WTC11 (cell line): ENCODE measurements around the gene BRD1. TPM values are rescaled to one million over a fixed set of nuclear protein-coding genes. Genes with fewer than 3 reads are reported as not detected.
A peak's percentile ranks its signal among the peaks of the same experiment; 100 is the strongest.

Source experiments
- ATAC-seq: fragments of 200-7000 bp; cut with Tn5 transposase; 2 replicates; pipeline ENCODE4 v1.10.0; 2021; ENCODE audit warnings: mild to moderate bottlenecking, moderate library complexity
- CTCF ChIA-PET: fragments of 300-600 bp; sonication (Branson Sonifier 250); formaldehyde crosslinking; loops from one replicate; lab custom pipeline; 2021; ENCODE audit warnings: antibody characterized with exemption; lab: Charles Lee
- POLR2A ChIA-PET: fragments of 350-600 bp; sonication (Branson Sonifier 250); formaldehyde crosslinking; loops from one replicate; lab custom pipeline; 2021; ENCODE audit warnings: antibody characterized with exemption; lab: Charles Lee
- DNase-seq: peaks from one replicate; pipeline ENCODE4 v3.0.0; 2021; ENCODE audit warnings: low spot score
- H3K27ac Mint-ChIP-seq: 2 replicates; pipeline ENCODE4 v1.8.0; 2021; ENCODE audit warnings: mixed read lengths
- H3K27me3 Mint-ChIP-seq: 2 replicates; pipeline ENCODE4 v1.8.0; 2021; ENCODE audit warnings: low read depth, mild to moderate bottlenecking, moderate library complexity, mixed read lengths
- H3K36me3 Mint-ChIP-seq: 2 replicates; pipeline ENCODE4 v1.8.0; 2021; ENCODE audit warnings: mixed read lengths
- H3K4me1 Mint-ChIP-seq: 2 replicates; pipeline ENCODE4 v1.8.0; 2022; ENCODE audit warnings: mixed read lengths
- H3K4me3 Mint-ChIP-seq: 2 replicates; pipeline ENCODE4 v1.8.0; 2021; ENCODE audit warnings: mild to moderate bottlenecking, moderate library complexity, mixed read lengths
- H3K9me3 Mint-ChIP-seq: 2 replicates; pipeline ENCODE4 v1.8.0; 2021; ENCODE audit warnings: mixed read lengths
- ATF1 ChIP-seq: sonication (generic); formaldehyde crosslinking; IDR thresholded peaks from 2 replicates; pipeline ENCODE4 v1.8.1; 2023; ENCODE audit warnings: mild to moderate bottlenecking, moderate library complexity, missing genetic modification reagents
- CBFB ChIP-seq: sonication (generic); formaldehyde crosslinking; IDR thresholded peaks from 2 replicates; pipeline ENCODE4 v1.8.1; 2022; ENCODE audit warnings: mild to moderate bottlenecking, low read depth, missing genetic modification reagents
- CDX4 ChIP-seq: fragments of 250-450 bp; sonication (Bioruptor Pico); IDR thresholded peaks from 2 replicates; pipeline ENCODE4 v1.9.0; 2021; ENCODE audit warnings: moderate library complexity, mild to moderate bottlenecking, inconsistent platforms, borderline replicate concordance
- E2F5 ChIP-seq: sonication (generic); formaldehyde crosslinking; IDR thresholded peaks from 2 replicates; pipeline ENCODE4 v1.8.1; 2022; ENCODE audit warnings: mild to moderate bottlenecking, moderate library complexity, missing genetic modification reagents
- ETV6 ChIP-seq: sonication (generic); formaldehyde crosslinking; IDR thresholded peaks from 2 replicates; pipeline ENCODE4 v1.8.1; 2022; ENCODE audit warnings: mild to moderate bottlenecking, missing genetic modification reagents
- FOXP1 ChIP-seq: sonication (generic); formaldehyde crosslinking; IDR thresholded peaks from 2 replicates; pipeline ENCODE4 v1.8.0; 2022; ENCODE audit warnings: missing genetic modification reagents, mild to moderate bottlenecking, moderate library complexity, borderline replicate concordance
- FOXP4 ChIP-seq: sonication (generic); formaldehyde crosslinking; IDR thresholded peaks from 2 replicates; pipeline ENCODE4 v1.8.0; 2022; ENCODE audit warnings: mild to moderate bottlenecking, missing genetic modification reagents
- HMGXB4 ChIP-seq: sonication (generic); formaldehyde crosslinking; IDR thresholded peaks from 2 replicates; pipeline ENCODE4 v1.8.1; 2023; ENCODE audit warnings: mild to moderate bottlenecking, moderate library complexity, missing genetic modification reagents
- IRF1 ChIP-seq: sonication (generic); formaldehyde crosslinking; IDR thresholded peaks from 2 replicates; pipeline ENCODE4 v1.8.0; 2023; ENCODE audit warnings: missing genetic modification reagents
- JUN ChIP-seq: sonication (generic); formaldehyde crosslinking; IDR thresholded peaks from 2 replicates; pipeline ENCODE4 v1.8.0; 2023; ENCODE audit warnings: mild to moderate bottlenecking, missing genetic modification reagents
- KAT7 ChIP-seq: sonication (generic); formaldehyde crosslinking; IDR thresholded peaks from 2 replicates; pipeline ENCODE4 v1.8.1; 2023; ENCODE audit warnings: missing genetic modification reagents, mild to moderate bottlenecking, borderline replicate concordance
- MXD4 ChIP-seq: fragments of 250-450 bp; sonication (Bioruptor Pico); IDR thresholded peaks from 2 replicates; pipeline ENCODE4 v1.8.0; 2021; ENCODE audit warnings: mild to moderate bottlenecking, moderate library complexity, borderline replicate concordance
- SMAD4 ChIP-seq: sonication (generic); formaldehyde crosslinking; IDR thresholded peaks from 2 replicates; pipeline ENCODE4 v1.8.0; 2022; ENCODE audit warnings: mild to moderate bottlenecking, missing genetic modification reagents
- SP1 ChIP-seq: sonication (generic); formaldehyde crosslinking; conservative IDR thresholded peaks from 2 replicates; pipeline ENCODE4 v1.8.1; 2022; ENCODE audit warnings: missing genetic modification reagents
- TEAD1 ChIP-seq: sonication (generic); formaldehyde crosslinking; IDR thresholded peaks from 2 replicates; pipeline ENCODE4 v1.8.0; 2022; ENCODE audit warnings: mild to moderate bottlenecking, missing genetic modification reagents
- TP53 ChIP-seq: sonication (generic); formaldehyde crosslinking; IDR thresholded peaks from 2 replicates; pipeline ENCODE4 v1.8.1; 2023; ENCODE audit warnings: mild to moderate bottlenecking, missing genetic modification reagents
- USF1 ChIP-seq: sonication (generic); formaldehyde crosslinking; IDR thresholded peaks from 2 replicates; pipeline ENCODE4 v1.8.0; 2022; ENCODE audit warnings: mild to moderate bottlenecking, missing genetic modification reagents
- ZMAT4 ChIP-seq: fragments of 250-450 bp; sonication (Bioruptor Pico); IDR thresholded peaks from 2 replicates; pipeline ENCODE4 v1.9.0; 2021; ENCODE audit warnings: mild to moderate bottlenecking
- ZNF317 ChIP-seq: sonication (generic); formaldehyde crosslinking; IDR thresholded peaks from 2 replicates; pipeline ENCODE4 v1.8.1; 2023; ENCODE audit warnings: low read depth, mild to moderate bottlenecking, moderate library complexity, missing genetic modification reagents, borderline replicate concordance
- ZNF416 ChIP-seq: fragments of 250-450 bp; sonication (Bioruptor Pico); IDR thresholded peaks from 2 replicates; pipeline ENCODE4 v1.9.0; 2021; ENCODE audit warnings: mild to moderate bottlenecking, inconsistent platforms
- ZSCAN18 ChIP-seq: fragments of 250-450 bp; sonication (Bioruptor Pico); IDR thresholded peaks from 2 replicates; pipeline ENCODE4 v2.1.2; 2022; ENCODE audit warnings: mild to moderate bottlenecking, moderate library complexity
- total RNA-seq: library from RNA; stranded (reverse); gene quantifications from 3 replicates; pipeline ENCODE4 v1.2.3, GENCODE V29; 2021

The BRD1 gene
- total RNA-seq, 1 experiment from 2014 or later: 36.6 TPM

- peaks cover 18% of the 10 kb centered on the region for H3K4me1 Mint-ChIP-seq
- H3K36me3 Mint-ChIP-seq: peaks cover 39% of the 10 kb centered on the region
- ATAC-seq: no peak
- ChIA-PET CTCF (no interaction called here), POLR2A (no interaction called here)
- H3K9me3 Mint-ChIP-seq: no peaks in the 10 kb centered on the region
- no peak overlapping the region for H3K4me3 Mint-ChIP-seq
- H3K27ac Mint-ChIP-seq: no peak overlapping the region; the same call in 1 of the 2 replicates
- no peak for TF ChIP-seq FOXP1 (CRISPR knock-in tag)
- TF ChIP-seq ATF1 (CRISPR knock-in tag): no peak
- TF ChIP-seq JUN (CRISPR knock-in tag): no peak
- no peak for DNase-seq
- H3K27me3 Mint-ChIP-seq: no peaks in the 10 kb centered on the region
These were observed 40.5 kb downstream of the BRD1 start for GRCh38 chr22:49786976-49787706.

GRCh38 chr22:49785841-49786471 is 41.7 kb downstream of the BRD1 start:
- Mint-ChIP-seq H3K9me3 (no peaks in the 10 kb centered on the region), H3K27ac (peak overlapping the region; percentile 87), H3K4me1 (peaks cover 18% of the 10 kb centered on the region), H3K27me3 (no peaks in the 10 kb centered on the region)
- ATAC-seq (no peak), DNase-seq (no peak)
- TF ChIP-seq MXD4 (CRISPR knock-in tag) (no peak), CBFB (CRISPR knock-in tag) (no peak), TP53 (CRISPR knock-in tag) (no peak), SP1 (CRISPR knock-in tag) (no peak)
- TF ChIP-seq, all 79 proteins: peak for 0
- Mint-ChIP-seq H3K4me3 (no peak overlapping the region), H3K36me3 (peaks cover 32% of the 10 kb centered on the region)
- ChIA-PET POLR2A (no interaction called here), CTCF (no interaction called here)

- Mint-ChIP-seq H3K9me3 (no peaks in the 10 kb centered on the region), H3K27ac (no peak overlapping the region), H3K4me1 (peaks cover 12% of the 10 kb centered on the region), H3K27me3 (no peaks in the 10 kb centered on the region), H3K36me3 (peaks cover 28% of the 10 kb centered on the region), H3K4me3 (no peak overlapping the region)
- ChIA-PET POLR2A (no interaction called here), CTCF (no interaction called here)
- no peak for DNase-seq
- no peak for ATAC-seq
- no peak for TF ChIP-seq CBFB (CRISPR knock-in tag)
- no peak for TF ChIP-seq ZMAT4 (CRISPR knock-in tag)
- no peak for TF ChIP-seq KAT7 (CRISPR knock-in tag)
- TF ChIP-seq E2F5: no peak
- no peak for TF ChIP-seq JUN (CRISPR knock-in tag)
- no peak for TF ChIP-seq ETV6 (CRISPR knock-in tag)
- no peak for TF ChIP-seq ATF1 (CRISPR knock-in tag)
- no peak for TF ChIP-seq HMGXB4 (CRISPR knock-in tag)
- TF ChIP-seq IRF1 (CRISPR knock-in tag): no peak
- no peak for TF ChIP-seq CDX4 (CRISPR knock-in tag)
- no peak for TF ChIP-seq TP53 (CRISPR knock-in tag)
- TF ChIP-seq TEAD1 (CRISPR knock-in tag): no peak
- no peak for TF ChIP-seq ZSCAN18
- no peak for TF ChIP-seq ZNF416 (CRISPR knock-in tag)
- no peak for TF ChIP-seq SMAD4 (CRISPR knock-in tag)
- no peak for TF ChIP-seq ZNF317 (CRISPR knock-in tag)
- TF ChIP-seq USF1 (CRISPR knock-in tag): no peak
- TF ChIP-seq FOXP4 (CRISPR knock-in tag): no peak
These were observed 42.6 kb downstream of the BRD1 start for GRCh38 chr22:49785046-49785521.
